ENCODE measurements around the gene SLC5A11.

- no peak for TF ChIP-seq POLR2A (IDR thresholded peaks at IDR 0.05; ENCODE audit: borderline replicate concordance, extremely low read depth, insufficient read depth, insufficient read length)
- no peak for TF ChIP-seq CTCF (IDR thresholded peaks at IDR 0.05 in 2 of 3, conservative IDR thresholded peaks at IDR 0.05 in 1 of 3; ENCODE audit: borderline replicate concordance in 1 of 3, insufficient read depth in 1 of 3, low read depth in 2 of 3, low read length in 2 of 3)
- TF ChIP-seq EZH2 (IDR thresholded peaks at IDR 0.05), result no peak
- no peak for TF ChIP-seq ZFX (IDR thresholded peaks at IDR 0.05)
- no peak for TF ChIP-seq RAD21 (IDR thresholded peaks at IDR 0.05; ENCODE audit: low read depth)
- no peak for TF ChIP-seq SIN3A (IDR thresholded peaks at IDR 0.05; ENCODE audit: low read depth)
These were observed 30.7 kb upstream of the SLC5A11 start for GRCh38 chr16:24815021-24815420.

All from HCT116 (cell line).